Prostate gland (tissue), 2 donors: ENCODE measurements around the gene CREBZF. TPM values are rescaled to one million over a fixed set of nuclear protein-coding genes. Genes with fewer than 3 reads are reported as not detected.
"Not testable (repeated sequence)": the region's sequence is repeated elsewhere in the genome, so short reads cannot be mapped to it uniquely, and the experiment has no call there.

Source experiments
- DNase-seq: peaks from one replicate; pipeline ENCODE4 v3.0.0-alpha.2; 2019; ENCODE audit warnings: low spot score
- H3K27ac ChIP-seq, 2 donors: fragments of 200-600 bp; sonication (generic); 2 replicates each; pipeline ENCODE4 v1.5.1; 2017 to 2019
- H3K27me3 ChIP-seq: fragments of 200-600 bp; sonication (generic); replicated peaks from 2 replicates; pipeline ENCODE4 v1.5.1; 2019; ENCODE audit not compliant: insufficient read depth
- H3K36me3 ChIP-seq, 2 donors: fragments of 200-600 bp; sonication (generic); 1 replicate in 1 of 2; 2 replicates in 1 of 2; pipeline versions ENCODE4 v1.5.1 to v1.8.1; 2017 to 2019
- H3K4me1 ChIP-seq: fragments of 200-600 bp; sonication (generic); replicated peaks from 2 replicates; pipeline ENCODE4 v1.5.1; 2019
- H3K4me3 ChIP-seq, 2 donors: fragments of 200-600 bp; sonication (generic); 2 replicates each; pipeline ENCODE4 v1.5.1; 2017 to 2019
- H3K9me3 ChIP-seq: fragments of 200-600 bp; sonication (generic); 2 replicates; pipeline ENCODE4 v1.5.1; 2017
- POLR2A ChIP-seq: fragments of 450-650 bp; IDR thresholded peaks from one replicate; pipeline ENCODE4 v1.6.1; 2016; ENCODE audit warnings: antibody characterized with exemption, mild to moderate bottlenecking
- POLR2AphosphoS5 ChIP-seq: sonication (generic); formaldehyde crosslinking; IDR thresholded peaks from one replicate; pipeline ENCODE4 v1.6.1; 2017; ENCODE audit warnings: antibody characterized with exemption
- WGBS: methylation state at CpG from one replicate; pipeline ENCODE4 v1.1.5; 2018; 5-methylcytosine and 5-hydroxymethylcytosine counted together
- intact Hi-C: fragments of 100-400 bp; cut with DNase I; formaldehyde crosslinking; loops from one replicate; pipeline ENCODE4 v1.14.2; 2022
- total RNA-seq, 2 donors: library from RNA; depleted of rRNA; stranded (reverse); fragments of >200 nt; gene quantifications; one replicate each; pipeline ENCODE4 v1.1.0, GENCODE V29; 2016
- TF ChIP-seq, protein P1 (sequence below), 4 experiments: fragments of 200-600 bp in 2 of 4; fragments of 450-650 bp in 2 of 4; sonication (generic) in 2 of 4; IDR thresholded peaks; 1 replicate in 3 of 4; 2 replicates in 1 of 4; pipeline ENCODE4 v1.5.1; 2016 to 2019; ENCODE audit warnings: antibody characterized with exemption in 4 of 4, mild to moderate bottlenecking in 2 of 4, moderate library complexity in 2 of 4

CREBZF gene
- total RNA-seq, 2 donors from 2014 or later, result 50.2 to 89.5 TPM

DNA sequence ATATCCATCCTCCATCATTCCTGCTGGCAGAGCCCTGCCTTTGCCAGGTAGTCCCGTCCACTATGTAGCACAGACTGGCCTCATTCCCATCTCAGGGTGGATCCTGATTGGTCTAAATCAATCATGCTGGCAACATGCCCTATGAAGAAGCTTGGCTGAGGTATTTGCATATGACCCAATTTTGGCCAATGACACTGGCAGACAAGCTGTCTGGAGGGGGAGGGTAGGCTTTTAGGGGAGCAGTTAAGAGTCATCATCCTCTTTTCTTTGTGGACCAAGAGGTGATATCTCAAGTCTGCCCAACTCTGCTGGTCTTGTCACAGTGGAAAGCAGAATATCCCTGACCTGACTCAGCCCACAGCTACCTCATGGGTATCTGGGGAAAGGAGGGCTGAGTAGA is 16.0 kb upstream of the CREBZF start:
- Histone ChIP-seq H3K27ac (no peak overlapping the region), H3K27me3 (no peaks in the 10 kb centered on the region), H3K4me3 (no peak overlapping the region), H3K4me1 (no peaks in the 10 kb centered on the region), H3K9me3 (no peaks in the 10 kb centered on the region), H3K36me3 (no peaks in the 10 kb centered on the region)
- intact Hi-C loops, result loop anchor here (10.0 kb wide), 2 partner anchors 144 to 174 kb away; partner anchors contain the start of gene CCDC83
- no peak for DNase-seq
- 62% methylated on average over 1 of the region's 1 CpG for WGBS
- TF ChIP-seq, protein P1, sequence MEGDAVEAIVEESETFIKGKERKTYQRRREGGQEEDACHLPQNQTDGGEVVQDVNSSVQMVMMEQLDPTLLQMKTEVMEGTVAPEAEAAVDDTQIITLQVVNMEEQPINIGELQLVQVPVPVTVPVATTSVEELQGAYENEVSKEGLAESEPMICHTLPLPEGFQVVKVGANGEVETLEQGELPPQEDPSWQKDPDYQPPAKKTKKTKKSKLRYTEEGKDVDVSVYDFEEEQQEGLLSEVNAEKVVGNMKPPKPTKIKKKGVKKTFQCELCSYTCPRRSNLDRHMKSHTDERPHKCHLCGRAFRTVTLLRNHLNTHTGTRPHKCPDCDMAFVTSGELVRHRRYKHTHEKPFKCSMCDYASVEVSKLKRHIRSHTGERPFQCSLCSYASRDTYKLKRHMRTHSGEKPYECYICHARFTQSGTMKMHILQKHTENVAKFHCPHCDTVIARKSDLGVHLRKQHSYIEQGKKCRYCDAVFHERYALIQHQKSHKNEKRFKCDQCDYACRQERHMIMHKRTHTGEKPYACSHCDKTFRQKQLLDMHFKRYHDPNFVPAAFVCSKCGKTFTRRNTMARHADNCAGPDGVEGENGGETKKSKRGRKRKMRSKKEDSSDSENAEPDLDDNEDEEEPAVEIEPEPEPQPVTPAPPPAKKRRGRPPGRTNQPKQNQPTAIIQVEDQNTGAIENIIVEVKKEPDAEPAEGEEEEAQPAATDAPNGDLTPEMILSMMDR (IDR thresholded peaks at IDR 0.05), result no peak
- no peak for TF ChIP-seq POLR2A
- TF ChIP-seq POLR2AphosphoS5, result no peak

DNA sequence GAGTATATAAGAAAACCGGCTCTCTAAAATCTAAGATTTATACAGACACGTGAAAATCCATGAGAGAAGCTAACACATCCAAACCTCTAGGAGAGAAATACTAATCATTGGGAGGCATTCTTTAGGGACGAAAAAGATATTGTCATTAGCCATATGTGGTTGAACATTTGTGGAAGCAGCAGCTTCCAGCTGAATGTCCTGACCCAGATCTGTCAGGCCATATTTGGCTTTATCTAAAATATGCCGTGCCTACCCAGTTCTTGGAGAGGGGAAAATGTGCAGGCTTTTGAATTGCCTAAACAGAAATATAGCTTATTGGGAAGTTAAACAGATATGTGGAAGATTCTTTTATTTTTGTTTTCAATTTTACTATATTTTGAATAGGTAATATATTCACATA is 14.6 kb upstream of the CREBZF start:
- TF ChIP-seq POLR2AphosphoS5, result no peak
- Histone ChIP-seq H3K36me3 (no peaks in the 10 kb centered on the region), H3K9me3 (no peaks in the 10 kb centered on the region), H3K27me3 (no peaks in the 10 kb centered on the region), H3K4me1 (no peaks in the 10 kb centered on the region), H3K27ac (no peak overlapping the region), H3K4me3 (no peak overlapping the region)
- WGBS, result 74% methylated on average over 4 of the region's 4 CpGs
- no peak for DNase-seq
- intact Hi-C loops, result no loop called here

DNA sequence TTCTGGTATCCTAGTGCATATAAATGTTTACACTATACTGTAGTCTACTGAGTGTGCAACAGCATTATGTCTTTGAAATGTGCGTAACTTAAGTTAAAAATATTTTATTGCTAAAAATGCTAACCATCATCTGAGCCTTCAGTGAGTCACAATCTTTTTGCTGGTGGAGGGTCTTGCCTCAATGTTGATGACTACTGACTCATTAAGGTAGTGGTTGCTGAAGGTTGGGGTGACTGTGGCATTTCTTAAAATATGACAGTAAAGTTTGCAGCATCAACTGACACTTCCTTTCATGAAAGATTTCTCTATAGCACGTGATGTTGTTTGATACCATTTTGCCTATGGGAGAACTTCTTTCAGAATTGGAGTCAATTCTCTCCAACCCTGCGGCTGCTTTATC is 8.5 kb upstream of the CREBZF start:
- no peak for DNase-seq
- TF ChIP-seq POLR2A (no peak), POLR2AphosphoS5 (no peak)
- TF ChIP-seq, protein P1 (IDR thresholded peaks at IDR 0.05), result no peak
- Histone ChIP-seq H3K4me3 (no peak overlapping the region), H3K27me3 (no peaks in the 10 kb centered on the region), H3K27ac (no peak overlapping the region), H3K4me1 (no peaks in the 10 kb centered on the region), H3K36me3 (no peaks in the 10 kb centered on the region), H3K9me3 (no peaks in the 10 kb centered on the region)
- 95% methylated on average over 3 of the region's 3 CpGs for WGBS
- intact Hi-C loops, result no loop called here

DNA sequence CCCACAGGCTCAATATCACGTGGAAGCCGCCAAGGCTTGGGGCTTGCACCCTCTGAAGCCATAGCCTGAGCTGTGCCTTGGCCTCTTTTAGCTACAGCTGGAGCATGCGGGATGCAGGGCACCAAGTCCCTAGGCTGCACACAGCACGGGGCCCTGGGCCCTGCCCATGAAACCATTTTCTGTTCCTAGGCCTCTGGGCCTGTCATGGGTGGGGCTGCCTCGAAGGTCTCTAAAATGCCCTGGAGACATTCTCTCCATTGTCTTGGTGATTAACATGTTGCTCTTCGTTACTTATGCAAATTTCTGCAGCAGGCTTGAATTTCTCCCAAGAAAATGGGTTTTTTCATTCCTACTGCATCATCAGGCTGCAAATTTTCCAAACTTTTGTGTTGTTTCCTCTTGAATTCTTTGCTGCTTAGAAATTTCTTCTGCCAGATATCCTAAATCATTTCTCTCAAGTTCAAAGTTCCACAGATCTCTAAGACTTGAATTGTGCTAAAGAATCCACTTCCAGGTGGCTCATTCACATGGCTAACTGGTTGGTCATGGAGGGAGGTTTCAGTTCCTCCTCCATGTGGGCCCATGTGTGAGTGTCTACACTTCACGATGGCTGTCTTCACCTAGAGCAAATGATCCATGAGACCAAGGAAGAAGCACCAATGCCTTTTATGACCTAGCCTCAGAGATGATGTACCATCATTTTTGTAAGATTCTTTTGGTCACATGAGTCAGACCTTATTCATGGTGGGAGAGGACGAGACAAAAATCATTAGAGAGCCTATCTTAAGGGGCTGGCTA is 7.4 kb upstream of the CREBZF start:
- no peak for DNase-seq
- no peaks in the 10 kb centered on the region for H3K36me3 ChIP-seq
- TF ChIP-seq, protein P1 (IDR thresholded peaks at IDR 0.05), result no peak
- TF ChIP-seq POLR2AphosphoS5 (no peak), POLR2A (no peak)
- no peaks in the 10 kb centered on the region for H3K9me3 ChIP-seq
- no peak overlapping the region for H3K27ac ChIP-seq
- H3K4me1 ChIP-seq, result no peaks in the 10 kb centered on the region
- intact Hi-C loops, result no loop called here
- no peaks in the 10 kb centered on the region for H3K27me3 ChIP-seq
- H3K4me3 ChIP-seq, result no peak overlapping the region
- WGBS, result 93% methylated on average over 8 of the region's 8 CpGs

DNA sequence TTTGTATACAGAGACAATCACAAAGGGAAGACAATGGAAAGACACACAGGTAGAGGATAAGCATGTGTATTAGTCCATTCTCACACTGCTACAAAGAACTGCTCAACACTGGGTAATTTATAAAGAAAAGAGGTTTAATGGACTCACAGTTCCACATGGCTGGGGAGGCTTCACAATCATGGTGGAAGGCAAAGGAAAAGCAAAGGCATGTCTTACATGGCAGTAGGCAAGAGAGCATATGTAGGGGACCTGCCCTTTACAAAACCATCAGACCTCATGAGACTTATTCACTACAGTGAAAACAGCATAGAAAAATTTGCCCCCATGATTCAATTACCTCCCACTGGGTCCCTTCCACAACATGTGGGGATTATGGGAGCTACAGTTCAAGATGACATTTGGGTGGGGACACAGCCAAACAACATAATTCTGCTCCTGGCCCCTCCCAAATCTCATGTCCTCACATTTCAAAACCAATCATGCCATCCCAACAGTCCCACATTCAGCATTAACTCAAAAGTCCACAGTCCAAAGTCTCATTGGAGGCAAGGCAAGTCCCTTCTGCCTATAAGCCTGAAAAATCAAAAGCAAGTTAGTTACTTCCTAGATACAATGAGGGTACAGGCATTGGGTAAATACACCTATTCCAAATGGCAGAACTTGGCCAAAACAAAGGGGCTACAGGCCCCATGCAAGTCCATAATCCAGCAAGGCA is 6.2 kb upstream of the CREBZF start:
- H3K27me3 ChIP-seq, H3K4me1 ChIP-seq, H3K27ac ChIP-seq, intact Hi-C loops, DNase-seq, H3K36me3 ChIP-seq, H3K9me3 ChIP-seq, H3K4me3 ChIP-seq: not testable (repeated sequence)
